HG03139 (cell line): ENCODE data around the gene ADAMTSL3.
"Not testable (repeated sequence)": the region's sequence is repeated elsewhere in the genome, so short reads cannot be mapped to it uniquely, and the experiment has no call there.

Source experiments
- ATAC-seq: cut with Tn5 transposase; IDR thresholded peaks from one replicate; pipeline ENCODE4 v1.9.1; 2021; ENCODE audit not compliant: unreplicated experiment

The ADAMTSL3 gene

DNA sequence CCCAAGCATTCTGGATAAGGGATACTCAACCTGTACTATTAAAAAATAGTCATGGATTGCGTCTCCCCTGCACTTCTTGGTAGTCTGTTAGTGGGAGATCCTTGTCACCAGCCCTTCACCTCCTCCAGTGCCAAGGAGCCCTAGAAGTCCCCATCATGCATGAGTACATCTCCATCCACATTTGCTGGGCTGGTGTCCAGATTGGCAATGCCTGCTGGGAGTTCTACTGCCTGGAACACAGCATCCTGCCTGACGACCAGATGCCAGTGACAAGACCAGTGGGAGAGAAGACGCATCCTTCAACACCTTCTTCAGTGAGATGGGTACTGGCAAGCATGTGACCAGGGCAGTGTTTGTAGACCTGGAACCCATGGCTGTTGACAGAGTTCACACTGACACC is 85.7 kb downstream of the ADAMTSL3 start:
- no peak for ATAC-seq

- no peak for ATAC-seq
These were observed 91.8 kb downstream of the ADAMTSL3 start for GRCh38 chr15:83745771-83746170.

- ATAC-seq: no peak
These were observed 92.3 kb downstream of the ADAMTSL3 start for GRCh38 chr15:83746231-83746630.

DNA sequence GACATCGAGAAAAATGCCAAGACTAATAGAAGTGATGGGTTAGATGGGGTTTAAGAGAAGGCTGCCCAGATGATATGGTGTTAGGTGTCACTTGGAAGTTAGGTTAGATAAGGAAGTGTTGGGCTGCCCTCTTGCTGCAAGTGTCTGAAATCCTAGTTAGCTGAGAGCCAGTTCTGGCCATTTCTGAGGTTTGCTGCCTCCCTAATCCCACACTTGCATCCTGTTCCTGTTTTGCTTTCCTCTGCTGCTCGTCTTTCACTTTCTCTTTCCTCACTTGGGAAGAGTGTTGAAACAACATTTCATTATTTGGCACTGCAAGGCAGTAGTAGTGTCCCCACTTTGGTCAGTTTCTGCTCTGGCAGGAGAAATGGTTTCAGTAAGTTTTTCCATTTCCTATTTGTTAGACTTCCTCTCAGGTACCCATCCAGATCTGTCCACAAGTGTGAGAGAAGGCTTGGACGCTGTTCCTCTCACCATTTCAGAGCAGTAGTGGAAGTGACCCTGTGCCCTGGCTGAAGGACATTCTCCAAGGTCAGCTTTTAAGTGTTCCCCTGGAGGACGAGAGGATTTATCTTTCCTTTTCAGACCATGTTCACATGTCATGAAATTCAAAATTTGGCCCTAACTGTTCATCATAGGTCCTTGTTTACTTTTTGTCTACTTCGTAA is 93.3 kb downstream of the ADAMTSL3 start:
- ATAC-seq: no peak

- ATAC-seq: no peak
These were observed 93.8 kb downstream of the ADAMTSL3 start for GRCh38 chr15:83747718-83748110.

DNA sequence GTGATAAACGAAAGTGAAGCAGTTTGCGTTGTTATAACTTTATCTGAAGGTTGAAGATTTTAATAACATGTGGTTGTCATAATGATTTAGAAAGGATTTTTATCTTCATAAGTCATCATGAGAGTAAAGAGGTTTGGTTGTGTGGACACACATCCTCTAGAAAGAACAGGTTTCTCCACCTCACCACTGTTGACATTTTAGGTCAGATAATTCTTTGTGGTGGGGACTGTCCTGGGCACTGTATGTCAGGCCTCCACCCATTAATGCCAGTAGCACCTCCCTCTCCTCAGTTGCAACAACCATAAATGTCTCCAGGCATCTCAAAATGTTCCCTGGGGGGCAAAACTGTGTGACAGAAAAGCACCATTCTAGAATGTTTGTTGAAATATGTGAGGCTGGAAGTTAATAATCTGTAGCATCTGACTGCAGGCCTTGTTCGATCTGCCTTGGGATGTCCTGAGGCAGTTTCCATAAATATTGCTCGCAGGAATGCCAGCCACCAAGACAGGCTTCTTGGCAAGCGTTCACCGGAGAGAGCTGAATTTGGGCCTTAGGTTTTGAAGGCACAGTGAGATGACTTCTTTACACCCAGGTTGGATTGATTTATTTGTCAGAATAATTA is 100.1 kb downstream of the ADAMTSL3 start:
- no peak for ATAC-seq

DNA sequence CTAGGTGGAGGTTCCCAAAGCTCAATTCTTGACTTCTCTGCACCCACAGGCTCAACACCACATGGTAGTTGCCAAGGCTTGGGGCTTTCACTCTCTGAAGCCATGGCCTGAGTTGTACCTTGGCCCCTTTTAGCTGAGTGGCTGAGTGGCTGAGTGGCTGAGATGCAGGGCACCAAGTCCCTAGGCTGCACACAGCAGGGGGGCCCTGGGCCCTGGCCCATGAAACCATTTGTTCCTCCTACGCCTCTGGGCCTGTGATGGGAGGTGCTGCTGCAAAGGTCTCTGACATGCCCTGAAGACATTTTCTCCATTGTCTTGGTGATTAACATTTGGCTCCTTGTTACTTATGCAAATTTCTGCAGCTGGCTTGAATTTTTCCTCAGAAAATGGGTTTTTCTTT is 103.4 kb downstream of the ADAMTSL3 start:
- ATAC-seq: not testable (repeated sequence)

DNA sequence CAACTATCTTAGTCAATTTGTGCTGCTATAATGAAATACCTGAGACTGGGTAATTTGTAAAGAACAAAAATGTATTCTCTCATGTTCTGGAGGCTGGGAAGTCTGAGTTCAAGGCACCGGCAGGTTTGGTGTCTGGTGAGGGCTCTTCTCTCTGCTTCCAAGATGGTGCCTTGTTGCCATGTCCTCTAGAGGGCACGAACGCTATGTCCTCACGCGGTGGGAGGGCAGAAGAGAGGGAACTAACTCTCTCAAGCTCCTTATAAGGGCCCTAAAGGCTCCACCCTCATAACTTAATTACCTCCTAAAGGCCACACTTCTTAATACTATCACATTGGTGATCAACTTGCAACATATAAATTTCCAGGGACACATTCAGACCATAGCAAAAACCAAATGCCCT is 108.4 kb downstream of the ADAMTSL3 start:
- ATAC-seq: no peak

- no peak for ATAC-seq
These were observed 110.4 kb downstream of the ADAMTSL3 start for GRCh38 chr15:83764201-83764838.

DNA sequence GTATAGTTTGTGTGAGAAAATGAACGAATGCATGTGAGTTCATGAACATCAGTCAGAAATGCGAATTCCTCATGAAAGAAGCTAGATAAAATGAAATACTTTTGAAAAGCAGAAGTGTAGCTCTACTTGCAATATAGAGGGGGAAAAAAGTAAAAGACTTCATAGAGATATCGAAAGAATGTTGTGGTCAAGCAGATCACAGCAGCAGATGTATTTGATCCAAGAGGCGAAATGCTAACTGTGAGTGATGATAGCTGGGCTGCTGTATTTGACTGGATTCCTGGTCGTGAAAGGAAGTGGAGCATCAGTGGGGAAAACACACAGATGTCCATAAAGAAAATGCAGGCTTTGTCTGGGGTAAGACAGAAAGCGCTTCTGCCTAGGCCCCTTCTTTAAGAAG is 112.4 kb downstream of the ADAMTSL3 start:
- ATAC-seq: no peak

DNA sequence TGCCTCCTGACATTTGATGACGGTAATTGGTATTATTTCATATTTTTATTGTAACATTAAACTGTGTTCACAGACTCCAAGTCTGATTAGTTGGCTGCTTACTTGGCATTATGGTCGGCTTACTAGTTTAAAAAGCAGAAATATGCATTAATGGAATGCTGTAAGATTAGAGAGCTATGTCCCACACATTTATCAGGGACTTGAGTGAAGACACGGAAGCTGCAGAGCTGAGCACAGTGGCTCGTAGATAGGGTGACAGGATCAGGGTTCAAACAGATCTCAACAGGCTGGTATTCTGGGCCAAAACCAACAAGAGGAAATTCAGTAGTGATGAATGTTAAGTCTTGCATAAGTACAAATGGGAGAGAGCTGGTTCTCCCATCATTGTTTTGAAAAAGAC is 113.8 kb downstream of the ADAMTSL3 start:
- ATAC-seq: no peak

GRCh38 chr15:83769411-83769999 is 115.6 kb downstream of the ADAMTSL3 start:
- no peak for ATAC-seq

GRCh38 chr15:83775738-83776137 is 121.8 kb downstream of the ADAMTSL3 start:
- ATAC-seq: no peak

DNA sequence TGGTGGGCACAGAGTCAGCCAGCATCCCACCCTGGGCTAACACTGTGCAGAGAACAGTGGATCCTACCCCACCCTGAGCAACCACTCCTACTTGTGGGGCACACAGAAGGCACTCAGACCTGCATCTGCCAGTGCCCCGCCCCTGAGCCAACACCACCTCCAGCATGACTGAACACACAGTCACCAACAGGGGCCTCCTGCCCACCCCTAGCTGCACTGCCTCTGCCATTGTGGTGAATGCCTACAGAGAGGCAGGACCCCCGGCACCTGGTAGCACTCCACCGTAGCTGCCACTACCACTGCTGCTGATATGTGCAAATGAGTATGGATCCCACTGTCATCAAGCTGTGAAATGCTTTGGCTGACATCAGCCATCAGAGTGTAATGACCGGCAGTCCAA is 123.1 kb downstream of the ADAMTSL3 start:
- ATAC-seq: no peak

DNA sequence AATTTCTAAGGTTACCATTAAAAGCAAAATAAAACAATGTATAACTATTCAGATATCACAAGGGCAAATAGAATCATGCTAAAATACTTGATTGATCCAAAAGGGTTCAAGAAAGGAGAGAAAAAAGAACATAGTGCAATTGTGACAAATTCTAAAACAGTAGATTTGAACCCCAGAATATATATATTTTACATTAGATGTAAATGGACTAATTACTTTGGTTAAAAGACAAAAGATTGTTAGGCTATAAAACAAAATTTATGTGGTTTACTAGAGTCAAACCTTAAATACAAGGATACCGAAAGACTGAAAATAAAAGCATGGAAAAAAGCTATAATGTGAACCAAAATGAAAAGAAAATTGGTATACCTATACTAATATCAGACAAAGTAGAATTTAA is 129.3 kb downstream of the ADAMTSL3 start:
- ATAC-seq: no peak

- ATAC-seq: no peak
These were observed 131.1 kb downstream of the ADAMTSL3 start for GRCh38 chr15:83784975-83785374.

DNA sequence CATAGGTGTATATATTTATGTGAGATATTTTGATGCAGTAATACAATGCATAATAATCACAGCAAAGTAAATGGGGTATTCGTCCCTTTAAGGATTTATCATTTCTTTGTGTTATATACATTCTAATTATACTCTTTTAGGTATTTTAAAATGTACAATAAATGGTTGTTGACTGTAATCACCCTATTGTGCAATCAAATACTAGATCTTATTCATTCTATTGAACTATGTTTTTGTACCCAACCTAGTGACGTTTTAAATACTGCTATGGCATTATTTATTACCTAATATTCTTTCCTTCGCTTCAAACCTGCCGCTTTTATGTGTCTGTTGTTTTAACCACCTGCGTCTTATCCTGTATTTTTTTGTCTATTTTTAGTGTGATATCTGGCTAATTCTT is 132.4 kb downstream of the ADAMTSL3 start:
- ATAC-seq: no peak

GRCh38 chr15:83793069-83793468 is 139.1 kb downstream of the ADAMTSL3 start:
- no peak for ATAC-seq

GRCh38 chr15:83794209-83794608 is 140.3 kb downstream of the ADAMTSL3 start:
- no peak for ATAC-seq

GRCh38 chr15:83809345-83809744 is 155.4 kb downstream of the ADAMTSL3 start:
- no peak for ATAC-seq

- no peak for ATAC-seq
These were observed 156.2 kb downstream of the ADAMTSL3 start for GRCh38 chr15:83810110-83810509.

GRCh38 chr15:83813682-83814081 is 159.8 kb downstream of the ADAMTSL3 start:
- no peak for ATAC-seq
